Measurements from ENCODE around the gene TSPAN1.
A peak's percentile ranks its signal among the peaks of the same experiment; 100 is the strongest.

The TSPAN1 gene

DNA sequence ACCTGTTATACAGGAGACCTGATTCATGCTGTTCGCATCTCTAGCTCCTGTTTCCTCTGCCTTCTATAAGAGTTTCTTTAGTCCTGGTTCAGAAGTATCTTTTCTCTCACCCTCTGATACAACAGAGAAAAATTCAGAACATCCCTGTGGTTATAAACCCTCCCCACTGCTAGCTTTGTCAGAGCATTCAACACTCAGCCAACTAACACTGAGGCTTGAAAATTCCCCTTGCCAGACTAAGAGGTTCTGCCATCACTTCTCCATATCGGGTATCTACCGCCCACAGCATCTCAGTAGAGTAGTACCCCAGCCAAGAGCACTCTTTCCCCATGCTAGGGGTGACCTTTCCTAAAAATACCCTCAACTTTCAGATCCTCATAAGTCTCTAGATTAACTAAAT is 22.9 kb upstream of the TSPAN1 start:
- Mint-ChIP-seq H3K27ac (no peak overlapping the region), H3K36me3 (no peaks in the 10 kb centered on the region), H3K9me3 (no peaks in the 10 kb centered on the region), H3K4me3 (no peak overlapping the region), H3K4me1 (no peaks in the 10 kb centered on the region)
- DNase-seq (ENCODE audit: low spot score in 2 of 2) (no peak), ATAC-seq (no peak)

DNA sequence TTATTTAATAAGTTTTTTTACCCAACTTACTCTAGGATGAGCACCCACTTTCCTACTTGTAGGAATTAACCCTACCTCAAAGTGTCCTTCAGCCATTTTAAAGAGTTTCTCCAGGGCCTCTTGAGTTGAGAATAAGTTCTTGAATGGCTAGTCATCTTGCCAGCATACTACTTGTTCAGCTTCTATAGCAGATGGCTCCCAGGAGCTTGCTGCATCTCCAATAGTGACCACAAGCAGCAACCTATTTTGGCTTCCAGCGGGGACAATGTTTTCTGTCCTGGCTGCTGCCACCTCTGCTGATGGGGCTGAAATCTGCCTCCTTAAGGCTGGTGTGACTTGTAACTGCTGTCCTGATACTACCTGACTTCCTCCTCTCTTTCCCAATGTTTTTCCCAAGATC is 21.7 kb upstream of the TSPAN1 start:
- H3K4me3 Mint-ChIP-seq: no peak overlapping the region
- H3K9me3 Mint-ChIP-seq: no peaks in the 10 kb centered on the region
- H3K4me1 Mint-ChIP-seq: no peaks in the 10 kb centered on the region
- ATAC-seq (no peak), DNase-seq (ENCODE audit: low spot score in 2 of 2) (no peak)
- no peaks in the 10 kb centered on the region for H3K36me3 Mint-ChIP-seq
- H3K27ac Mint-ChIP-seq: no peak overlapping the region

DNA sequence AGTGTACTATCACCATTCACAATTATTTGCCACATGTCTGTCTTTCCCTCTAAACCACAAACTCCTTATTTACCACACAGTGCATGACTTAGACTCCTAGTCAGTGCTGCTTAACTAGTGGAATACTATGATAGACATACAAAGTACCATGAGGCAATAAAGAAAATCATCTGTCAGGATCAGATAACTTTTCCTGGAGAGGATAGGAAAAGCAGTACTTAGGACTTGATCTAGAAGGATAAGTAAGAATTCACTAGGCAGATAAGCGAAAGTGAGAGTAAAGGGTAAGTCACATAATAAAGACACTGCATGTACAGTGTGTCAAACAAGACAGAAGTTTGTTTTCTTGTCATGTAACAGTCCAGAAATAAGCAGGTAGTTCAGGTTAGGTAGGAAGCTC is 21.2 kb upstream of the TSPAN1 start:
- H3K4me1 Mint-ChIP-seq: no peaks in the 10 kb centered on the region
- ATAC-seq (no peak), DNase-seq (ENCODE audit: low spot score in 2 of 2) (no peak)
- no peaks in the 10 kb centered on the region for H3K36me3 Mint-ChIP-seq
- no peaks in the 10 kb centered on the region for H3K9me3 Mint-ChIP-seq
- no peak overlapping the region for H3K27ac Mint-ChIP-seq
- no peak overlapping the region for H3K4me3 Mint-ChIP-seq

DNA sequence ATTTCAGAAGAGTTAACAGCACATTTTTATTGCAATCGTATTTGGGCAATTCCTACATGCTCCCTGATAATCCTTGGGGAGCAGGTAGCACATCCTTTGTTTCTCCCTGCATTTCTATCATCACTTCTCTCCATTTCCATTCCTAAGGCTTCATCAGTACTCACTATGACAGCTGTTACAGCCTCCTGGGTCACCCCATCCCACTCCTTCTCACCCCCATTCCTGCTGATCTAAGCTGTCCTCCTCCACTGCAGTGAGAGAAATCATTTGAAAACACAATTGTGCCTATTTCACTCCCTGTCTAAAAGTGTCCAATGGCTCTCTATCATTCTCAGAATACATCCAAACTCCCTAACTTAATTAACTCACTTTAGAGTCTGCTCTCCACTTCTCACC is 17.0 kb upstream of the TSPAN1 start:
- Mint-ChIP-seq H3K36me3 (no peaks in the 10 kb centered on the region), H3K4me3 (no peak overlapping the region), H3K9me3 (no peaks in the 10 kb centered on the region), H3K4me1 (no peaks in the 10 kb centered on the region), H3K27ac (no peak overlapping the region)
- DNase-seq (ENCODE audit: low spot score in 2 of 2): no peak
- ATAC-seq: no peak

DNA sequence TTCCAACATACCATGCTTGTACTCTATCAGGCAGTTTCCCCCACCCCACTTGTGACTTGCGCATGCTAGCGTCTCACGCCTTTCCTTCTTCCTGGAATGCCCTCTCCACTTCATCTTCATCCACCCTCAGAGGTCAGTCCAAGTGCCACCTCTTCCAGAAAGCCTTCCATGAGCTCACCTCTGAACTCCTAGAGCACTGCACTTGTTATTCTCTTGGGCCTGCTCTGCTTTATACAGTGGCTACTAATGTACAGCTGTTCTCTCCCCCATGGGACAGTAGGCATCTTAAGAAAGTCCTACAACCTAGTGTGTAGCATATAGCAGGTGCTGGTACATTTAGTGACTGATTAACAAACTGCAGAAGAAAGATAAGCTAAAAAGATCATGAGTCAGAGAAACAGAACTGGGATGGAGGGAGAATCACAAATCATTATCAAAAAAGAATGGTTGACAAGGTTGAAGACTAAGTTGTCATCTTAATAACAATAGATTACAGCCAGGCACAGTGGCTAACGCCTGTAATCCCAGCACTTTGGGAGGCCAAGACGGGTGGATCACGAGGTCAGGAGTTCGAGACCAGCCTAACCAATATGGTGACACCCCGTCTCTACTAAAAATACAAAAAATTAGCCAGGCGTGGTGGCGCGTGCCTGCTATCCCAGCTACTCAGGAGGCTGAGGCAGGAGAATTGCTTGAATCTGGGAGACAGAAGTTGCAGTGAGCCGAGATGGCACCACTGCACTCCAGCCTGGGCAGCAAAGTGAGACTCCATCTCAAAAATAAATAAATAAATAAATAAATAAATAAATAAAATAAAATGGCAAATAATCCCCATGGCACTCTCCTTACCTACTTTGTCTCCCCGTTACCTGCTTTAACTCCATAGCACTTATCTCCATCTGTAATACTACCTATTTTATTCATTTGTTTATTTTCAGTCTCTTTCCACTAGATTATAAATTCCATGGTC is 16.3 kb upstream of the TSPAN1 start:
- DNase-seq (ENCODE audit: low spot score in 2 of 2) (no peak), ATAC-seq (no peak)
- no peak overlapping the region for H3K27ac Mint-ChIP-seq
- no peak overlapping the region for H3K4me3 Mint-ChIP-seq
- no peaks in the 10 kb centered on the region for H3K9me3 Mint-ChIP-seq
- no peaks in the 10 kb centered on the region for H3K36me3 Mint-ChIP-seq
- no peaks in the 10 kb centered on the region for H3K4me1 Mint-ChIP-seq

DNA sequence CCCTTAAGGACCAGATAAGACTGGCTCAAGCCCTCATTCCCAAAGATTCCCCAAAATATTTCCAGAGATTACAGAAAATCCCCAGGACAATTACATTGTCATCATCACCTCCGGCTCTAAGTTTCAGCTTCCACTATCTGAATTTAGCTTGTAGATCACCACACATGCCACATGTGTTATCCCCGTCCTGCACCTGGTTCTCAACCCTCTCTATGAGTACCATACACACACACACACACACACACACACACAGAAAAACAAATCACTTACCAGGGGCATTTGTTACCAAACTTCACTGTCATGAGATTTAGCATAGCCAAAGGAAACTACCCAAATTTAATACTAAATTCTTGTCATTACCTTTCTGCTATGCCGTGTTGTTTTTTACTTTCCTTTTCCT is 15.4 kb upstream of the TSPAN1 start:
- no peak overlapping the region for H3K4me3 Mint-ChIP-seq
- DNase-seq (ENCODE audit: low spot score in 2 of 2): no peak
- H3K27ac Mint-ChIP-seq: no peak overlapping the region
- no peaks in the 10 kb centered on the region for H3K9me3 Mint-ChIP-seq
- no peaks in the 10 kb centered on the region for H3K36me3 Mint-ChIP-seq
- ATAC-seq: no peak
- no peaks in the 10 kb centered on the region for H3K4me1 Mint-ChIP-seq

DNA sequence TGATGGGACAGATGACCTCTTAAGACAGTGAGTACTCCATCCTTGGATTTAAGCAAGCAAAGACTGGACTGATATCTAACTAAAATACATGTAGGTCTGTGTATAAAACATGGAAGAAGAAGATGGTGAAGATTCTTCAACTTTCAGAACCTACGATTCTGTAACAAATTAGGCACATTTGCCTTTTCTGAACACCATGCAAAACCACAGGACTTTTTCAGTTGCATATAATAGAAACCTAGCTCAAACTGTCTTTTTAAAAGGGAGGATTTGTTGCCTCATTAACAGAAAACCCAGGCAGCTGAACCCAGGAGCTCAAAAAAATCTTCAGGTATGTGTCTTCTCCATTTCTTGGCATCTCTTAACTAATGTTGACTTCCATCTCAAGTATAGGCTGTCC is 14.7 kb upstream of the TSPAN1 start:
- no peak overlapping the region for H3K4me3 Mint-ChIP-seq
- no peak for ATAC-seq
- H3K4me1 Mint-ChIP-seq: no peaks in the 10 kb centered on the region
- H3K9me3 Mint-ChIP-seq: no peaks in the 10 kb centered on the region
- DNase-seq (ENCODE audit: low spot score in 2 of 2): no peak
- no peak overlapping the region for H3K27ac Mint-ChIP-seq
- H3K36me3 Mint-ChIP-seq: no peaks in the 10 kb centered on the region

DNA sequence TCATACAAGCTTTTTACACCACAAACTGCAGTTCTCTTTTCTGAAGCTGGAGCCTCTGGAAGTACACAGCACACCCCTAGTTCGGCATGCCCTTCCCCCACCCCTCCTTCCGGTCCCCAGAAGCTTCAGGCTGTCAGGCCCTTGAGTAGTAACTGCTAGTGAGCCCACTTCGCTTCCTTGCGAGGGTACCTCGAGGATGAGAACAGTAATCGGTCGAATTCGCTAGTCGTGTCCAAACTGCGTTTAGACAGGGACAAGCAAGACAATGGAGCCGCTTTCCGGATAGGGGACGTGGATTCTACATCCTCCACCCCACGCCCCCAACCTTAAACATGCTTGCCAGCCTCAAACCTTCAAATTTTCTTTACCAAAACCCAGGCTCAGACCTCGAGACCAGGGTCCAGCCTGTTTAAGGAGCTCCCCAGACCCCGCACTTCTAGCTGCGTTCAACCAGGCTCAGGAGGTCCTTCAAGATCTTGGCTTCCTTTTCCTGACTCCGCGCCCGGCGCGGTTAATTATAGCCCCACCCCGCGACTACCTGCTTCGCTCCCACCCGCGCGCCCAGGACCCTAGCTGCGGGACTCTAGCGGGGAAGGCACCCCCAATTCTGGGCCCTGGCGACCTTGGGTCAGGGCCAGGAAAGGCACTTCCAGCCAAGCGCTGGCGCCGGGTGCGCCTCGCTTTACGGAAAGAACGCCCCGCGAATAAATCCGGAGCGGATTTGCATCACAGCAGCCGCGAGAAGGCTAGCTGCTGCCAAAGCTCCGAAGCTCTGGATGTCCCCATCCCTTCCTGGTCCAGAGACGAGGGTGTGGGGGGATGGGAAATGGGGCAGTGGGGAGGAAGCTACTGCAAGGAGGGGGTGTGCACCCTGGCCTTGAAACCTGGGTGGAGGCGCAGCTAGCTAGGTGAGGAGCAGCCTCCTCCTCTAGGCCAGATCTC is 8.1 kb upstream of the TSPAN1 start:
- Mint-ChIP-seq H3K27ac (peak overlapping the region; percentile 97), H3K9me3 (no peaks in the 10 kb centered on the region), H3K4me3 (peak overlapping the region; percentile 84), H3K36me3 (no peaks in the 10 kb centered on the region), H3K4me1 (peaks cover 17% of the 10 kb centered on the region)
- ATAC-seq: peak; percentile 65
- peak; percentile 26 to 69 for DNase-seq (ENCODE audit: low spot score in 2 of 2)

DNA sequence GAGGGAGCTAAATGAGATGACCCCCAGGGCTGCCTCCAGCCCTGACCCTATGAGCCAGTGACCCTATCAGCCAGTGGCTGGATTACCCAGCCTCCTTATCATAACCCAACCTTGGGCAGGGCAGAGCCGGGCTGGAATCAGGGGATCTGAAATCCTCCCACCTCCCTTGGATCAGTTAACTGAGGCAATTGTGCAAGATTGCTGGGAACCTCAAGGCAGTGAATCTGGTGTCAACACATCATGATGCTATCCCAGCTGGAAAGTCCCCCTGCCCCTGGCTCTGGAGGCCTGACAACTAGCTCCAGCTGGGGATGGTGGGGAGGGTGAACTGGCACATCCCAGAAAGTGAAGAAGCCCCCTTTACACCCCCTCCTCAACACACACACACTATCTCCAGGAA is 6.4 kb upstream of the TSPAN1 start:
- Mint-ChIP-seq H3K4me3 (no peak overlapping the region), H3K9me3 (no peaks in the 10 kb centered on the region), H3K27ac (no peak overlapping the region), H3K36me3 (no peaks in the 10 kb centered on the region), H3K4me1 (peaks cover 17% of the 10 kb centered on the region)
- DNase-seq (ENCODE audit: low spot score in 2 of 2) (no peak), ATAC-seq (no peak)

DNA sequence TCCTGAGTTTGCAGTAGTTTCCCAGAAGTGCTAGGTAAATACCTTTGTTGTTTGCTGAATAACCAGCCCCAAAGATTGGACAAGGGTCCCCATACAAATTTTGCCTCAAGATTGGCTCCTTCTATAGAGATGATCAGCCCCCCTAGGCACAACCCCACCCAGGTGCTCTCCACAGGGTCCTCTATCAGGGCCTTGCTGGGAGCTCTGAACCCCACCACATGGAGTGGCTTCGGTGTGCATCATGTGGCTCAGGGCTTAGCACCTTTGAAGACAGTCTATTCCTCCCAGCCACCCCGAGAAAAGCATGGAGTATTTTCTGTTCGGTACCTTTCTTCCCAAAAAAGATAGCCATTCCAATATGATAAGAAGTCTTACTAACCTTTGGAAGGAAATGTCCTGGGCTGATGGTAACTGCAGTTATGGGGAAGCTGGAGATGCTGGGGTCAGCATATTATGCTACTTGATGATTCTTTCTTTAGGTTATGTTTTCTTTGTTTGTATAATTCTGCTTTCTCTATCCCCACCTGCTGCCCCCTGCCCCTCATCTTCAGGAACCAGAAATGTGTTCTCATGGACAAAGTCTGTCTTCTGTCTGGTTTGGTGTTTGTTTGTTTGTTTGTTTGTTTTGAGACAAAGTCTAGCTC is 5.0 kb upstream of the TSPAN1 start:
- Mint-ChIP-seq H3K4me3 (no peak overlapping the region), H3K4me1 (peaks cover 17% of the 10 kb centered on the region), H3K9me3 (no peaks in the 10 kb centered on the region), H3K27ac (no peak overlapping the region), H3K36me3 (no peaks in the 10 kb centered on the region)
- DNase-seq (ENCODE audit: low spot score in 2 of 2) (no peak), ATAC-seq (no peak)

DNA sequence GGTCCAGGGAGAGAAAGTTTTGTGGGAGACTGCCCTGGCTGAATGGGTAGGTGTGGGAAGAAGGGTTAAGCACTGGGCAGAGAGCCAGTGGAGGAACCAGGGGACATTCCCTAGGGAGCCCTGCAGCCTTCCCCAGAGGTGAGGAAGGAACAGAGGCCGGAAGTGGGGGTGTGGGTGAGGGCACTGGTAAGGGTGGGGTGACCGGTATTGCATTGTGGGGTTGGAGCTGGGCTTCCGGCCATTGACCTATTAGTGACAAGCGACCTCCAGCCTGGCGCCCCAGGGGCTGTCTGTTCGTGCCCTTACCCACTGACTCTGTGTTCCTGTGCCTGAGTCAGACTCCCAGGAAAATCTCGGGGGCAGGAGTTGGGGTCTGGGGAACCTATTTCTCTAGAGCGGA is 3.5 kb upstream of the TSPAN1 start:
- Mint-ChIP-seq H3K4me1 (peaks cover 15% of the 10 kb centered on the region), H3K9me3 (no peaks in the 10 kb centered on the region), H3K36me3 (no peaks in the 10 kb centered on the region), H3K4me3 (no peak overlapping the region), H3K27ac (no peak overlapping the region)
- ATAC-seq (no peak), DNase-seq (ENCODE audit: low spot score in 2 of 2) (no peak)

DNA sequence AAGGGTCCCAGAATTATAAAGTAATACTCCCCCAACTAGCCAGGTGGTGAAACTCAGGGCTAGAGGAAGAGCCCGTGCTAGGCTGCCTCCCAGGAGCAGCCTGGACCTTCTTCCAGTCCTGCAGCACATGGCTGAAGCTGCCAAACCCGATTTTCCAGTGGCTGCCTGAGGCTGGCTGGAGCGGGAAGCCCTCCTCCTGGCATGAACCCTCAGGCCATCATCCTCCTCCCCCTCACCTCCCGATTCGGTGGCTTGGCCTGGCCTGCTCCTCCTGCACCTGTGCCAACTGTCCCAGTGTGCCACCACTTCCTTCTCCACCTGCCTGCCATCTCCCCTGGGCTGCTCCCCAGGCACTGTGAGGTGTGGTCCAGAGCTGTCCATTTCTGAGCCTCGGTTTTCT is 3.0 kb upstream of the TSPAN1 start:
- no peak overlapping the region for H3K4me3 Mint-ChIP-seq
- no peaks in the 10 kb centered on the region for H3K9me3 Mint-ChIP-seq

DNA sequence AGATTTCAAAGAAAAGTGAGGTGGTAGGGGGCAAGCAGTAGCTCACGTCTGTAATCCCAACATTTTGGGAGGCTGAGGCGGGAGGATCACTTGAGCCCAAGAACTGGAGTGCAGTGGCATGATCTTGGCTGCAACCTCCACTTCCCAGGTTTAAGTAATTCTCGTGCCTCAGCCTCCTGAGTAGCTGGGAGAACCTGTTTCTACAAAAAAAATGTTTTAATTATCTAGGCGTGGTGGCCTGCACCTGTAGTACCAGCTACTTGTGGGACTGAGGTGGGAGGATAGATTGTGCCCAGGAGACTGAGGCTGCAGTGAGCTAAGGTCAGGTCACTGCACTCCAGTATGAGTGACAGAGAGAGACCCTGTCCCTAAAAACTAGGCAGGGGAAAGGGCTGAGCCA is 2.6 kb upstream of the TSPAN1 start:
- no peak overlapping the region for H3K27ac Mint-ChIP-seq

More for the DNA sequence above, 3.0 kb upstream of the TSPAN1 start:
- Mint-ChIP-seq H3K4me1 (peaks cover 10% of the 10 kb centered on the region), H3K36me3 (no peaks in the 10 kb centered on the region), H3K27ac (no peak overlapping the region)
- DNase-seq (ENCODE audit: low spot score in 2 of 2): no peak
- no peak for ATAC-seq

DNA sequence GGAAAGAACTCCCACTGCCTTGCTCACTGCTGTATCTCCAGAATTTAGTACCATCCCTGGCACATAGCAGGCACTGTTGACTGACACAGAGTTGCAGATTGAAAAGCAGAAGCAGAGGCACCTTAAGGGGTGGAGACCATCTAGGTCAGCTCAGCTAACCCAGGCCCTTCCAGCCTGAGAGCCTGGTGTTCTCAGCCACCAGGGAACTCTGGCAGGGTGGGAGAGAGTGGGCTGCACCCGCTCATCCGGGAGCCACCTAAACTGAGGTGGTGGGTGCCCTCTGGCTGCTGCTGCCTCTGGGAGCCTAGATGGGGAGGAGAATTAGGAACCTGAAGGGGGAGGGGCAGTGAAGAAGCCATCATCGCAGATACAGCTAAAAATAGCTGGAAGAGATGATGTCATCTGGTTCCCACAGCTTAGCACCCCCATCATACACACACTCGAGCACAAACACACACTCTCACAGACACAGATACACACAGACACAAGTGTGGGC is 1.5 kb upstream of the TSPAN1 start:
- Mint-ChIP-seq H3K4me3 (no peak overlapping the region), H3K27ac (no peak overlapping the region), H3K9me3 (no peaks in the 10 kb centered on the region), H3K4me1 (no peaks in the 10 kb centered on the region), H3K36me3 (no peaks in the 10 kb centered on the region)
- ATAC-seq (no peak), DNase-seq (ENCODE audit: low spot score in 2 of 2) (no peak)

More for the DNA sequence above, 2.6 kb upstream of the TSPAN1 start:
- Mint-ChIP-seq H3K36me3 (no peaks in the 10 kb centered on the region), H3K4me1 (peaks cover 6% of the 10 kb centered on the region), H3K9me3 (no peaks in the 10 kb centered on the region), H3K4me3 (no peak overlapping the region)
- ATAC-seq (no peak), DNase-seq (ENCODE audit: low spot score in 2 of 2) (no peak)

DNA sequence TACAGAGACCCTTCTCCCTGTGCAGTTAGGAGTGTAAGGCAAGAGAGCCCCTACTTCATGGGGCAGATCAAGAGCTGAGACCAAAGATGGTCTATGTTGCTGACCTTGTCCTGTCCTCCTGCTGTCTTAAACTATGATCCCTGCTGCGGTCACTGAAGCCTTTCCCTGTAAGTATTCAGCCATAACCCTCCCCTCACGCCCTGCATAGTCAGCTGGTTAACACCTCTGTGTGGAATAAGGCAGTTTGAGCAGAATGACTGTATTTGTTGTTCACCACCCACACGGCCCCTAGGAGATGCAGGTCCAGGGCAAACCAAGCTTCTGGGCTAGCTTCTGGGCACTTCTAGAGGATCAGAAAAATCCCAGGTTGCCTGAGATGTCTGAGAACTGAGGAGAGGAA is 356 bp downstream of the TSPAN1 start:
- ATAC-seq (peak; percentile 75), DNase-seq (ENCODE audit: low spot score in 2 of 2) (no peak)
- H3K4me1 Mint-ChIP-seq: no peaks in the 10 kb centered on the region
- H3K4me3 Mint-ChIP-seq: no peak overlapping the region
- H3K9me3 Mint-ChIP-seq: no peaks in the 10 kb centered on the region
- H3K36me3 Mint-ChIP-seq: no peaks in the 10 kb centered on the region
- H3K27ac Mint-ChIP-seq: no peak overlapping the region

Data from stimulated activated effector memory CD8-positive, alpha-beta T cell treated with anti-CD3 and anti-CD28 coated beads, Interleukin-12 subunit alpha, Interleukin-12 subunit beta, amount 100 ng/mL, for 72 hours (primary cell).